PFSK-1 (cell line): ENCODE measurements around the gene C1QB.

Source experiments
- FOXP2 ChIP-seq: optimal IDR thresholded peaks from 2 replicates; pipeline ENCODE3; 2011; ENCODE audit warnings: borderline replicate concordance, control low read depth, inconsistent platforms; ENCODE audit not compliant: insufficient read depth; ENCODE audit errors: extremely low read length, extremely low read depth
- POLR2AphosphoS5 ChIP-seq: IDR thresholded peaks from 2 replicates; pipeline ENCODE4 v1.6.1; 2012; ENCODE audit warnings: low read depth, mild to moderate bottlenecking, control low read depth, low read length, moderate library complexity
- SIN3A ChIP-seq: IDR thresholded peaks from 2 replicates; pipeline ENCODE4 v1.6.1; 2012; ENCODE audit warnings: mild to moderate bottlenecking, low read length, moderate library complexity, borderline replicate concordance; ENCODE audit not compliant: insufficient read depth
- TAF1 ChIP-seq: IDR thresholded peaks from 2 replicates; pipeline ENCODE4 v1.6.1; 2012; ENCODE audit warnings: low read length, control low read depth, borderline replicate concordance; ENCODE audit not compliant: insufficient read depth
- TF ChIP-seq, protein P1 (sequence below), 2 experiments: IDR thresholded peaks; 2 replicates each; pipeline versions ENCODE4 v1.6.1 to v1.8.0; 2011 to 2012; ENCODE audit warnings: low read depth in 2 of 2, low read length in 2 of 2, control low read depth in 1 of 2, inconsistent platforms in 1 of 2, mild to moderate bottlenecking in 1 of 2, moderate library complexity in 1 of 2; ENCODE audit not compliant: insufficient read depth in 1 of 2

DNA sequence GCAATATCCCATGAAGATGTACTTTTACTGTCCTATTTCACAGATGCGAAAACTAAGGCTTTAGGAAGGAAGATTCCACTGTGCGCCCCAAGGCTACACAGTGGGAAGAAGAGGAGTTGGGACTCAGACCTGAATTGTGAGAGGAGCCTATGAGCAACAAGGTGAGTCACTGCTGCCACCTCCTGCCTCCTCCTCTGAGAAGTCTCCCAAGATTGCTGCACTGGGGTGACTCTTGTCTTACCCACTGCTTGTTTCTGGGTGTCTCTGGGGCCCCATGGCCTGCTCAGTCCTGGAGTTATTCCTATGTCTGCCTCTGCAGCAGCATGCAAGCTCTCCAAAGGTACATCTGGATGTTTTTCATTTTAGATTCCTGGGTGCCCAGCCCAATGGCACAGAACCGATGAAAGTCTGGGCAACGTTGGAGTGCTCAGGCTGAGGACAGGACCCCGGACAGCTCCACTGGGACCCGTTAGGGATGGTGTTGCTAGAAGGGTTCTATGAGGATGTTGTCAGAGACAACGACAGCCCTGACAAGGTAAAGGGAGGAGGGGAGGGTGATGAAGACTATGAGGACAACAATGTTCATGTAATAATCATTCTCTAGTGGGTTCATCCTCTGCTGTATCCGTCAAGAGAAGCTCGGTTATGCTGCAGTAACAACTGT lies 27.6 kb upstream of the C1QB start:
- TF ChIP-seq POLR2AphosphoS5 (no peak), TAF1 (no peak), FOXP2 (no peak), SIN3A (no peak)
- TF ChIP-seq, protein P1, sequence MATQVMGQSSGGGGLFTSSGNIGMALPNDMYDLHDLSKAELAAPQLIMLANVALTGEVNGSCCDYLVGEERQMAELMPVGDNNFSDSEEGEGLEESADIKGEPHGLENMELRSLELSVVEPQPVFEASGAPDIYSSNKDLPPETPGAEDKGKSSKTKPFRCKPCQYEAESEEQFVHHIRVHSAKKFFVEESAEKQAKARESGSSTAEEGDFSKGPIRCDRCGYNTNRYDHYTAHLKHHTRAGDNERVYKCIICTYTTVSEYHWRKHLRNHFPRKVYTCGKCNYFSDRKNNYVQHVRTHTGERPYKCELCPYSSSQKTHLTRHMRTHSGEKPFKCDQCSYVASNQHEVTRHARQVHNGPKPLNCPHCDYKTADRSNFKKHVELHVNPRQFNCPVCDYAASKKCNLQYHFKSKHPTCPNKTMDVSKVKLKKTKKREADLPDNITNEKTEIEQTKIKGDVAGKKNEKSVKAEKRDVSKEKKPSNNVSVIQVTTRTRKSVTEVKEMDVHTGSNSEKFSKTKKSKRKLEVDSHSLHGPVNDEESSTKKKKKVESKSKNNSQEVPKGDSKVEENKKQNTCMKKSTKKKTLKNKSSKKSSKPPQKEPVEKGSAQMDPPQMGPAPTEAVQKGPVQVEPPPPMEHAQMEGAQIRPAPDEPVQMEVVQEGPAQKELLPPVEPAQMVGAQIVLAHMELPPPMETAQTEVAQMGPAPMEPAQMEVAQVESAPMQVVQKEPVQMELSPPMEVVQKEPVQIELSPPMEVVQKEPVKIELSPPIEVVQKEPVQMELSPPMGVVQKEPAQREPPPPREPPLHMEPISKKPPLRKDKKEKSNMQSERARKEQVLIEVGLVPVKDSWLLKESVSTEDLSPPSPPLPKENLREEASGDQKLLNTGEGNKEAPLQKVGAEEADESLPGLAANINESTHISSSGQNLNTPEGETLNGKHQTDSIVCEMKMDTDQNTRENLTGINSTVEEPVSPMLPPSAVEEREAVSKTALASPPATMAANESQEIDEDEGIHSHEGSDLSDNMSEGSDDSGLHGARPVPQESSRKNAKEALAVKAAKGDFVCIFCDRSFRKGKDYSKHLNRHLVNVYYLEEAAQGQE (IDR thresholded peaks at IDR 0.05; ENCODE audit: insufficient read depth in 1 of 2, low read depth in 2 of 2, low read length in 2 of 2), result peak; percentile 75 to 93
